SW480 (cell line): Measurements from ENCODE around the gene UCK1.

Source experiments
- DNase-seq: peaks from one replicate; pipeline ENCODE4 v3.0.0-alpha.2; 2016; ENCODE audit warnings: low spot score

Gene UCK1

DNA sequence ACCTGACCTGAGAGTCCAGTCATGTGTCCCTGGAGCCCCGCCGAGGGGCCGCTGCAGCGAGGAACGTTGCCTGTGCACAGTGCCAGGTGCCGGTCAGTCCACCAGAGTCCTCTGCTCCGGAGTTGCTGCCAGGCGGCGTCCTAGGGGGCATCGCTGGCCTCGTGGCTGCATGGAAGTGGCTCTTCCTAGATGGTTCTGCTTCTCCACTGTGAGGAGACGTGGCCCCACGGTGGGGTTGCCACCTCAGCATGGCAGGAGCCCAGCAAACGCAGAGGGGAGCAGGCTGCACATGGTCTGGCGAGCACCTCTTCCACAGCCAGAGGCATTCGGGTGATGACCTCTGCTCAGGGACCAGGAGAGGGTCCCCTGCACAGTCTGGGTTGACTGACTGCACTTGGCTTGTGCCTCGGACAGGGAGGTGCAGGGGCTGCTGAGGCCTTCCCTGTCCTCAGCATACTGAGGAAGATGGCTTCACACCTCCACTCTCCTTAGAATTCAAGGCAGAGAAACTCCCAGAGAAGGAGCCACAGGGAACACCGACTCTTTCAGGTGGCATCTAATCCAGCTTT lies 54.2 kb downstream of the UCK1 start:
- DNase-seq, result no peak

- DNase-seq, result no peak
These were observed 54.9 kb downstream of the UCK1 start for GRCh38 chr9:131475956-131476776.

GRCh38 chr9:131475111-131475955 lies 55.7 kb downstream of the UCK1 start:
- no peak for DNase-seq

DNA sequence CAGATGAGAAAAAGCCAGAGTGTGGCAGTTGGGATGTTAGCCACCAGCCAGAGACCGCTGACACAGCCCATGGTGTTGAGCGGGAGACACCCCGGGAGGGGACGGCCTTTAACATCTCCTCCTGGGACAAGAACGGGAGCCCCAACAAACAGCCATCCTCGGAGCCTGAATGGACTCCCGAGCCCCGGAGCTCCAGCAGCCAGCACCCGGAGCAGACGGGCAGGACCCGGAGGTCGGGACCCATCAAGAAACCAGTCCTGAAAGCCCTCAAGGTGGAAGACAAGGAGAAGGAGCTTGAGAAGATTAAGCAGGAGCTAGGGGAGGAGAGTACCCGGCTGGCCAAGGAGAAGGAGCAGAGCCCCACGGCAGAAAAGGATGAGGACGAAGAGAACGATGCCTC lies 56.4 kb downstream of the UCK1 start:
- DNase-seq, result no peak

- no peak for DNase-seq
These were observed 57.2 kb downstream of the UCK1 start for GRCh38 chr9:131473891-131474290.
